GM19025 (cell line): ENCODE measurements around the gene AKAP6.
"Not testable (repeated sequence)": the region's sequence is repeated elsewhere in the genome, so short reads cannot be mapped to it uniquely, and the experiment has no call there.

Source experiments
- ATAC-seq: cut with Tn5 transposase; IDR thresholded peaks from one replicate; pipeline ENCODE4 v1.9.1; 2021; ENCODE audit warnings: mild to moderate bottlenecking, low read depth, moderate library complexity; ENCODE audit not compliant: unreplicated experiment

The AKAP6 gene

GRCh38 chr14:32370714-32371113 lies 41.6 kb downstream of the AKAP6 start:
- ATAC-seq = no peak

GRCh38 chr14:32372154-32372553 lies 43.1 kb downstream of the AKAP6 start:
- ATAC-seq = no peak

- ATAC-seq = not testable (repeated sequence)
Measured at GRCh38 chr14:32373174-32373573, 44.1 kb downstream of the AKAP6 start.

- no peak for ATAC-seq
Measured at GRCh38 chr14:32374155-32374554, 45.1 kb downstream of the AKAP6 start.

- no peak for ATAC-seq
Measured at GRCh38 chr14:32375663-32376062, 46.6 kb downstream of the AKAP6 start.

GRCh38 chr14:32377046-32377646 lies 48.0 kb downstream of the AKAP6 start:
- no peak for ATAC-seq

- no peak for ATAC-seq
Measured at GRCh38 chr14:32378284-32378683, 49.2 kb downstream of the AKAP6 start.

- no peak for ATAC-seq
Measured at GRCh38 chr14:32379447-32379846, 50.3 kb downstream of the AKAP6 start.

GRCh38 chr14:32381869-32382268 lies 52.8 kb downstream of the AKAP6 start:
- ATAC-seq = no peak

GRCh38 chr14:32382704-32383103 lies 53.6 kb downstream of the AKAP6 start:
- ATAC-seq = no peak

GRCh38 chr14:32383364-32384009 lies 54.4 kb downstream of the AKAP6 start:
- no peak for ATAC-seq

GRCh38 chr14:32384464-32384863 lies 55.4 kb downstream of the AKAP6 start:
- ATAC-seq = no peak

- ATAC-seq = not testable (repeated sequence)
Measured at GRCh38 chr14:32387295-32387694, 58.2 kb downstream of the AKAP6 start.

- ATAC-seq = no peak
Measured at GRCh38 chr14:32393119-32393518, 64.0 kb downstream of the AKAP6 start.

GRCh38 chr14:32394038-32394437 lies 64.9 kb downstream of the AKAP6 start:
- ATAC-seq = no peak

GRCh38 chr14:32396885-32397284 lies 67.8 kb downstream of the AKAP6 start:
- no peak for ATAC-seq

- no peak for ATAC-seq
Measured at GRCh38 chr14:32397861-32398640, 69.0 kb downstream of the AKAP6 start.

GRCh38 chr14:32399920-32400319 lies 70.8 kb downstream of the AKAP6 start:
- ATAC-seq = no peak

- no peak for ATAC-seq
Measured at GRCh38 chr14:32400480-32400879, 71.4 kb downstream of the AKAP6 start.

- ATAC-seq = no peak
Measured at GRCh38 chr14:32403021-32403420, 73.9 kb downstream of the AKAP6 start.

- no peak for ATAC-seq
Measured at GRCh38 chr14:32403688-32404087, 74.6 kb downstream of the AKAP6 start.
